Spleen (tissue), 11 donors: ENCODE measurements around the gene UQCC2. TPM values are rescaled to one million over a fixed set of nuclear protein-coding genes. Genes with fewer than 3 reads are reported as not detected.

Experiments used
- DNase-seq: peaks from one replicate; pipeline ENCODE4 v3.0.0-alpha.2; 2020
- H3K27ac ChIP-seq, 8 donors: fragments of 200-600 bp; sonication (generic) in 7 of 8; 1 replicate in 4 of 8; 2 replicates in 4 of 8; pipeline versions ENCODE4 v1.5.0 to v1.8.0; 2016 to 2021; ENCODE audit warnings: inconsistent platforms in 4 of 8, mild to moderate bottlenecking in 4 of 8, moderate library complexity in 1 of 8
- H3K27me3 ChIP-seq, 7 donors: fragments of 200-600 bp; sonication (generic) in 6 of 7; replicated peaks in 1 of 7; 1 replicate in 4 of 7; 2 replicates in 3 of 7; pipeline versions ENCODE4 v1.5.0 to v1.8.0; 2016 to 2021; ENCODE audit warnings: inconsistent platforms in 3 of 7, mild to moderate bottlenecking in 1 of 7
- H3K36me3 ChIP-seq, 6 donors: fragments of 200-600 bp; sonication (generic) in 5 of 6; 1 replicate in 4 of 6; 2 replicates in 2 of 6; pipeline versions ENCODE4 v1.5.0 to v1.8.0; 2016 to 2021; ENCODE audit warnings: inconsistent platforms in 2 of 6
- H3K4me1 ChIP-seq, 6 donors: fragments of 200-600 bp; sonication (generic) in 5 of 6; 1 replicate in 3 of 6; 2 replicates in 3 of 6; pipeline versions ENCODE4 v1.5.0 to v1.8.0; 2016 to 2021; ENCODE audit warnings: inconsistent platforms in 3 of 6
- H3K4me3 ChIP-seq, 8 donors: fragments of 200-600 bp; sonication (generic) in 7 of 8; 1 replicate in 4 of 8; 2 replicates in 4 of 8; pipeline versions ENCODE4 v1.5.0 to v1.8.0; 2016 to 2021; ENCODE audit warnings: inconsistent platforms in 4 of 8, mild to moderate bottlenecking in 4 of 8, moderate library complexity in 2 of 8
- H3K9me3 ChIP-seq, 8 donors: fragments of 200-600 bp; sonication (generic) in 7 of 8; 1 replicate in 4 of 8; 2 replicates in 4 of 8; pipeline versions ENCODE4 v1.5.0 to v1.8.0; 2016 to 2021; ENCODE audit warnings: inconsistent platforms in 4 of 8
- CTCF ChIP-seq, 11 experiments: fragments of 200-600 bp in 7 of 11; fragments of 450-650 bp in 4 of 11; sonication (generic) in 4 of 11; IDR thresholded peaks in 8 of 11; conservative IDR thresholded peaks in 3 of 11; 1 replicate in 7 of 11; 2 replicates in 4 of 11; pipeline versions ENCODE4 v1.4.0 to v1.8.0; 2016 to 2021; ENCODE audit warnings: antibody characterized with exemption in 11 of 11, inconsistent platforms in 4 of 11, mild to moderate bottlenecking in 1 of 11
- POLR2A ChIP-seq, 3 donors: fragments of 450-650 bp; IDR thresholded peaks; one replicate each; pipeline ENCODE4 v1.5.1; 2017; ENCODE audit warnings: antibody characterized with exemption in 3 of 3, mild to moderate bottlenecking in 1 of 3
- POLR2AphosphoS5 ChIP-seq, 3 donors: sonication (generic); formaldehyde crosslinking; IDR thresholded peaks; one replicate each; pipeline ENCODE4 v1.5.1; 2017; ENCODE audit warnings: antibody characterized with exemption in 3 of 3
- WGBS, 5 donors: extraction: QIAGEN DNeasy Blood & Tissue Kit in 3 of 5; methylation state at CpG; one replicate each; pipeline versions ENCODE4 v1.1.5 to v1.1.7; 2013 to 2018; 5-methylcytosine and 5-hydroxymethylcytosine counted together
- intact Hi-C: fragments of 100-400 bp; cut with DNase I; formaldehyde crosslinking; loops from one replicate; pipeline ENCODE4 v1.15.0; 2023; ENCODE audit warnings: low total_unique reads
- polyA plus RNA-seq, 3 donors: library from polyadenylated mRNA; stranded (reverse); fragments of 200-250 nt; gene quantifications; one replicate each; pipeline ENCODE4 v1.2.1, GENCODE V29; 2013
- total RNA-seq, 7 donors: library from RNA; depleted of rRNA in 3 of 7; stranded (reverse); fragments of >200 nt in 3 of 7; fragmentation: NEBNext Ultra II Directional in 4 of 7; extraction: Animal tissue kit (Norgen Biotek cat#: 25700) in 4 of 7; gene quantifications; one replicate each; pipeline versions ENCODE4 v1.1.0 to v1.2.1, GENCODE V29; 2016 to 2021
- donor health status: healthy with polysubstance abuse.
- donor health status: DM: no; HTN: no; CAD: no; lungs with moderate emphysema.
- donor health status: DM: no; HTN: no; CAD: no.
- donor health status: Bipolar disorder and iron deficiency.
- donor health status: healthy.
- donor health status: DM: no; HTN: no; CAD: no.
- donor health status: DM: yes; HTN: yes; CAD: no.

UQCC2 gene
- total and polyA plus RNA-seq, 10 donors, result 8.7 to 77.0 (median 34.1) TPM

- TF ChIP-seq CTCF (IDR thresholded peaks at IDR 0.05 in 8 of 11, conservative IDR thresholded peaks at IDR 0.05 in 3 of 11), result peak; percentile 49 to 81 (median 60)
- TF ChIP-seq POLR2AphosphoS5 (IDR thresholded peaks at IDR 0.05), result peak in 2 of 3 donors; percentile 38 to 47
- TF ChIP-seq POLR2A (IDR thresholded peaks at IDR 0.05), result no peak
- Histone ChIP-seq H3K4me1 (peaks cover 38 to 87% (median 64%) of the 10 kb centered on the region in 6 donors), H3K27me3 (no peaks in the 10 kb centered on the region), H3K36me3 (peaks cover 2 to 61% (median 13%) of the 10 kb centered on the region in 6 donors), H3K4me3 (no peak overlapping the region), H3K27ac (peak overlapping the region in 5 of 8 donors; percentile 15 to 91 (median 51)), H3K9me3 (no peaks in the 10 kb centered on the region)
- intact Hi-C loops, result loop anchor here (5.0 kb wide), 1 partner anchor 113 kb away; no protein-coding TSS in a partner anchor
- DNase-seq, result peak; percentile 91
- WGBS, 5 donors, result 34 to 55% (median 41%) methylated on average over 10 of the region's 10 CpGs
These were observed 11.0 kb downstream of the UQCC2 start for GRCh38 chr6:33700391-33701050.

- peaks cover 2 to 69% (median 19%) of the 10 kb centered on the region in 6 donors for H3K36me3 ChIP-seq
- H3K4me1 ChIP-seq, result peaks cover 46 to 93% (median 72%) of the 10 kb centered on the region in 6 donors
- DNase-seq, result peak; percentile 17
- H3K27ac ChIP-seq, result peak overlapping the region in 5 of 8 donors; percentile 31 to 91 (median 51)
- no peak overlapping the region for H3K4me3 ChIP-seq
- H3K27me3 ChIP-seq, result no peaks in the 10 kb centered on the region
- 46 to 65% (median 61%) methylated on average over 5 of the region's 5 CpGs for WGBS, 5 donors
- H3K9me3 ChIP-seq, result no peaks in the 10 kb centered on the region
- TF ChIP-seq POLR2AphosphoS5 (IDR thresholded peaks at IDR 0.05) (no peak), POLR2A (IDR thresholded peaks at IDR 0.05) (no peak), CTCF (IDR thresholded peaks at IDR 0.05 in 8 of 11, conservative IDR thresholded peaks at IDR 0.05 in 3 of 11) (no peak)
- intact Hi-C loops, result loop anchor here (5.0 kb wide), 1 partner anchor 112 kb away; no protein-coding TSS in a partner anchor
These were observed 11.8 kb downstream of the UQCC2 start for GRCh38 chr6:33699739-33700138.

GRCh38 chr6:33699131-33699530 is 12.4 kb downstream of the UQCC2 start:
- WGBS, 5 donors, result 64 to 73% (median 66%) methylated on average over 8 of the region's 8 CpGs
- intact Hi-C loops, result no loop called here
- DNase-seq, result peak; percentile 58

GRCh38 chr6:33698494-33698893 is 13.0 kb downstream of the UQCC2 start:
- H3K9me3 ChIP-seq, result no peaks in the 10 kb centered on the region
- H3K4me1 ChIP-seq, result peaks cover 52 to 94% (median 80%) of the 10 kb centered on the region in 6 donors
- no peaks in the 10 kb centered on the region for H3K27me3 ChIP-seq
- intact Hi-C loops, result no loop called here
- DNase-seq, result peak; percentile 56
- 72 to 80% (median 79%) methylated on average over 10 of the region's 10 CpGs for WGBS, 5 donors
- peak overlapping the region in 5 of 8 donors; percentile 21 to 91 (median 80) for H3K27ac ChIP-seq
- TF ChIP-seq CTCF (IDR thresholded peaks at IDR 0.05 in 8 of 11, conservative IDR thresholded peaks at IDR 0.05 in 3 of 11), result no peak
- TF ChIP-seq POLR2A (IDR thresholded peaks at IDR 0.05), result no peak
- TF ChIP-seq POLR2AphosphoS5 (IDR thresholded peaks at IDR 0.05), result no peak
- H3K4me3 ChIP-seq, result no peak overlapping the region
- peaks cover 2 to 69% (median 22%) of the 10 kb centered on the region in 6 donors for H3K36me3 ChIP-seq

More at GRCh38 chr6:33699131-33699530, 12.4 kb downstream of the UQCC2 start:
- Histone ChIP-seq H3K27me3 (no peaks in the 10 kb centered on the region), H3K36me3 (peaks cover 2 to 66% (median 21%) of the 10 kb centered on the region in 6 donors), H3K9me3 (no peaks in the 10 kb centered on the region), H3K4me1 (peaks cover 46 to 93% (median 76%) of the 10 kb centered on the region in 6 donors), H3K4me3 (no peak overlapping the region), H3K27ac (peak overlapping the region in 5 of 8 donors; percentile 21 to 91 (median 80))
- TF ChIP-seq POLR2AphosphoS5 (IDR thresholded peaks at IDR 0.05) (peak in 2 of 3 donors; percentile 8 to 36), POLR2A (IDR thresholded peaks at IDR 0.05) (no peak)
